ENCODE measurements around the gene CREB5.
"Not testable (repeated sequence)": the region's sequence is repeated elsewhere in the genome, so short reads cannot be mapped to it uniquely, and the experiment has no call there.

Gene CREB5

DNA sequence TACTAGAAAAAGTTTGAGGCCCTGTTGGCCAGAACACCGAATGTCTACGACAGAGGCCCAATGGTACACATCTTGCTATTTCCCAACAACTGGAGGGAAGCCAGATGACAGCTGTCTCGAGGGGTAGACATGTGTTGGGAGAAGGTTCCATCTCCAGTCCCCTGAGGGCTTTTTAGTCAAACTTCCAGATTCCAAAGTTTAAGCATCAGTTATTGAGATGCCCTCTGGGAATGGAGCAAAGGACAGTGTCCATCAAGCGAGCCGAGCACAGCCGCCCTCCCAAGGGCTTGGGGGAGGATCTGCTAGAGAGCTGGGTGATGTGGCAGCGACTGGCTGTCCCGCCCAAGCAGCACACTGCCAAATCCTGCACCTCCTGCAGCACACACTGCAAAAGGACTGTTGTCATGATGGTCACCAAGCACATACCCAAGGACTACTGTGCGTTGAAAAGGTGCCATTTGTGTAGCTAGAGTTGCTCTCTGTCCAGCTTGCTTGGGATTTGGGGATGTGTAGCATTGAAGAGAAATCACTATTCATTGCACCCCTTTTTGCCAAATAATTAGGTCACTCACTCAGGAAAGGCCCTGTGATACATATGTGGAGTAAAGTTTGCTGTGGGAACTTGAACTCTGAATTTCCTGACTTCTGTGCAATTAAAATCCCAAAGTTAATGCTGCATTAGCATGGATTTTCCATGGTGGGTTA lies 381.2 kb downstream of the CREB5 start:
- no peak for DNase-seq

DNA sequence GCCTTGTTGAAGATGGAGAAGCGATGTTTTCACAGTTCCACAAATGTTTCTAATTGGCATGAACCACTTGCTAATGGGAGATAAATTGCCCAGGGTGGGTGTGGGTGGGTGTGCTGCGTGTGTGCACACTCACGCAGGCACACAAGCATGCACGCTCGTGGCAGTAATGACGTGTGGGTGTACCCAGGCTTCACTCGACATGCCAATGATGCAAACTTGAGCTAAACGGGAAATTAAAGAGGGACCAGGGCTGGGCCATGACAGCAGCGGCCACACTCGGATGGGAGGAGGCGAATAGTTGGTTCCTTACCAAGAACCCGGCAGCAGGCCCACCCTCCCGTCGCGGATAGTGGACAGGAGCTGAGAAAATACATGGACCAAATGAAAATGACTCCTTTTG lies 386.0 kb downstream of the CREB5 start:
- no peak for DNase-seq

DNA sequence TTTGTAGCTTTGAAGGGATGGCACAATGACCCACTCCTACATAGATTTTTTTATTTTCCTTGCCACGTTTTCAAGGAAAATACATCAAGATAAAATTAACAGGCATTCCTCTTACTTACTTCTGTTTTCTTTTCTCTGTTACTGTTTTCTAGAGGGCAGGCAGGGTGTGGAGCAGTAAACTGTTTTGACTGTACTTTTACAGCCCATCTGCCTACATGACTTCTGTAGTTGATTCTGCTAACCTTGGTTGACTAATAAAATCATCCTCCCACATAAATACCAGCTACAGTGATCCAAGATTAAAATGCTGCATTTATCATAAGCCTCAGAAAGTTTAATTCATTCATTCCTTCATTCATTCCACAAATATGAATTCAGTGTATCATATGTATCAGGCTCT lies 387.3 kb downstream of the CREB5 start:
- no peak for DNase-seq

DNA sequence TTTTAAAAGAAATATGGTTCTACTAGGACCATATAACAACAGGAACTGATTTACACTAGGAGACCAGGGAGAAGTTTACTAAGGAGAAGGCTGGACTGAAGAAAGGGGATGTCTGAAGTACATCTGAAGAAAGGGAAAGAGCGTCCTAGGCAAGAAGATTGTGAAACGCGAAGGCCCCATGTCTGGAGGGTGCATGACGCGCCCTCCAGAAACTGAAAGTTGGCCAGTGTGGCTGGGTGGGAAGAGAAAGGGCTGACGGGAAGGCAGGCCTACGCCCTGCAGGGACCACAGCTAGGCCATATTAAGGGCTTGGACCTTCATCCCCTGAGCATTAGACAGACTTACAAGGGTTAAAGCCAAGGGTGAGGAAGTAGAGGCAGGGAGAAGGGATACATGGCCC lies 387.8 kb downstream of the CREB5 start:
- DNase-seq: no peak

DNA sequence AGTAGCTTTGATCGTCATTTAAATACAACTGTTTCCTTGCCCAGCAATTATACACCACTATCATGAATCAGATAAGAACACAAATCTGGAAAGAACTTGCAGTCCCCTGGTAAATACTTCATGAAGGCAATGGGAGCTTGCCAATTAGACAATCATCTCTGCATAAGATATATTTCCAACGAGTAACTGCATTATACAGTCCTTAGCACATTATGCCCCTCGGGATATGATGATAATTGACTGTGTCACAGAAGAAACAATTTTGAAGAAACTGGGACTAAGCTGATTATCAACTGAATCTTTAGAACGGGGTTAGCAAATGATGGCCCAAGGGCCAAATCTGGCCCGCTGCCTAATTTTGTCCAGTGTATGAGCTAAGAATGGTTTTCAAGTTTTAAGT lies 390.1 kb downstream of the CREB5 start:
- no peak for DNase-seq

DNA sequence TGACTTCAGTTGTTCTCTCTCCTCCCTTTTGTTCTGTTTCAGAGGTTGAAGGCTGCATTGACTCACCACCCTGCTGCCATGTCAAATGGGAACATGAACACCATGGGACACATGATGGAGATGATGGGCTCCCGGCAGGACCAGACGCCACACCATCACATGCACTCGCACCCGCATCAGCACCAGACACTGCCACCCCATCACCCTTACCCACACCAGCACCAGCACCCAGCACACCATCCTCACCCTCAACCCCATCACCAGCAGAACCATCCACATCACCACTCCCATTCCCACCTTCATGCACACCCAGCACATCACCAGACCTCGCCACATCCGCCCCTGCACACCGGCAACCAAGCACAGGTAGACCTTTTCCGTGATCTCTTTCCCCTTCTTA lies 391.8 kb downstream of the CREB5 start:
- DNase-seq: no peak

DNA sequence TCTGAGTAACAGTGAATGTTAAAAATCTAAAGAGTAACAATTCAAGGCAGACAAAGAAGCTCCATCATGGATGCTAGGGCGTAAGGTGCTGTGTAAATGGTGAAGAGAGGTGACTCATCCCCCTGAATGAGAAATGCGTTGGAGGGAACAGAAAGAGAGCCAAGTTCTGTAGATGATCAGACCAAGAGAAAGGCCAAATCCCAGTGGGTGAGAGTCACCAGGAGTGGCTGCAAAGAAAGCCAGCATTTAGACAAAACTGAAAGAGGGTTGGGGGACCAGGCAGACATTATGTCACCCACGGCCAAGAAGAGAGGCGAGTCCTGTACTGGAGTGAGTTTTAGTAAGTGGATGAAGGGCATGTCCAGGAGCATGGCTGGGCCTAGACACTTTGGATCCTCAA lies 392.7 kb downstream of the CREB5 start:
- DNase-seq: no peak

DNA sequence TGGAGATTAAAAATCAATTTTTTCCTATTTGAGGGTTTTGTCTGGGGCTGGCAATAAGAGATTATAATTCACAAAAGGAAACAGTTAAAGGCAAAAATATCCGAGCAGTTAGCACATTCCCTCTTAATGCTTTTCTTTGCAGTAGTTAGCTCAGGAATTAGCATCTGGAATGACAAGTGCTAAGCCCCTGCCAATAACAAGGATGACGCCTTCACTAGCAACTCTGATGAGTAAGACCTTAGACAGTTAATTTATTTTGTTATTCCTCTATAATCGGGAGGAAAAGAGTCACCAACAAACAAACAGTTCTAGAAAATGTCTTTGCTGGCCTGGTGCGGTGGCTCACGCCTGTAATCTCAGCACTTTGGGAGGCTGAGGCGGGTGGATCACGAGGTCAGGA lies 394.5 kb downstream of the CREB5 start:
- DNase-seq: no peak

DNA sequence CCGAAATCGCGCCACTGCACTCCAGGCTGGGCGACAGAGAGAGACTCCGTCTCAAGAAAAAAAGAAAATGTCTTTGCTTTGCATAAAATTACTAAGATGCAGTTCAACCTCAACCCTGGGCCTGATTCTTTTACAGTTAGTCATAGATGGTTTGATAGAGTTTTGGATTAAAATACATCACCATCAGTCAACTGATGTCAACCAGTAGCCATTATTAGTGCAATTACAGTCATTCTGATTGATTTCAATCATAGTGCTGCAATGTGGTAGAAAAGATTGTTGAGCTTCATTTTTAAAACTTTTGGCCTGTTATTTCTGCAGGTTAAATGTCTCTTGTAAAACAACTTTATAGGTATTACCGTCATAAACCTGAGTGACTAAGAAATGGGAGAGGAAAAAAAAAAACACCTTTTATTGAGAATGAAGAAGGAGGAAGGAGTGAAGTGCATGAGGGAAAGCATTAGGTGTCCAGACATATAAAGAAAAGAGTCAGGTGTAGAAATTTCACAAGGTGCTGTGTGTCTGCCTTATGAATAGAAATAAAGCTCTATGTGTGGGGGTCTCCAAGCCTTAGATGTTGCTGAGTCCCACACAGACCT lies 395.2 kb downstream of the CREB5 start:
- no peak for DNase-seq

DNA sequence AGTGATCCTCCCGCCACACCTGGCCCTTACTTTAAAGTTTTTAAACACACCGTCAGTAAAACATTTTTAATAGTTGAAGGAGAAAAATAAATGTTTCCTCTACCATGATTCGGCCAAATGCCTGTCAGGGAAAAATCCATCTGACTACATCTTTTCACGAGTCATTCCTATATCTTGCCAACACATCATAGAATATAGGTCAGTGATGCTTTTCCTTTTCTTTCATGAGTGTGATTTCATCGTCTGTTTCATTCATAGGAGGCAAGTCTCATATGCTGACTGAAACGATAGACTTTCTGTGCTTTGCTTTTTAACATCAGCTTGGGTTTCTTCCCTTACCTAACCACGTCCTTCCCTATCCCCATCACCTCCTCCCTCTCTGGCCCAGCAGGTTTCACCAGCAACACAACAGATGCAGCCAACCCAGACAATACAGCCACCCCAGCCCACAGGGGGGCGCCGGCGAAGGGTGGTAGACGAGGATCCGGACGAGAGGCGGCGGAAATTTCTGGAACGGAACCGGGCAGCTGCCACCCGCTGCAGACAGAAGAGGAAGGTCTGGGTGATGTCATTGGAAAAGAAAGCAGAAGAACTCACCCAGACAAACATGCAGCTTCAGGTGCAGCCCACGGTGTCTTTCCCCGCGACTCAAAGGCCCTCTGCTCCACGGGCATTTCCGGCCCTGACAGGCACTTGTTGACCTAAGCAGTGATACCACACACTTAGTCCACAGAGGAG lies 396.6 kb downstream of the CREB5 start:
- no peak for DNase-seq

DNA sequence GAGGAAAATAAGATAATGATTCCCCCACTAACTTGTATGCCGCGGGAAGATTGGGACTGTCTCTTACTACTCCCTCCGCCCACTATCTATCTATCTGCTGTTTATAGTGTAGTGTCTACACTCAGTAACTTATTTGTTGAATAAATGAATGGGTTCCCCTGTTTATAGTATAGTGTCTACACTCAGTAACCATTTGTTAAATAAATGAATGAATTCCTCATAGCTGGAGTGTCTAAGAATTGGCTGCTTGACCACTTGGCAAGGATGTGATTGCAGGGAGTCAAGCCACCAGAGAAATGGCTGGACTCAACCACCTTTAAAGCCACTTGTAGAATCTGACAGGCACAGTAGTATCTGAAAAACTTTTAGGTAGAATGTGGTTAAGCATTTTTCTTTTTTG lies 398.7 kb downstream of the CREB5 start:
- no peak for DNase-seq

DNA sequence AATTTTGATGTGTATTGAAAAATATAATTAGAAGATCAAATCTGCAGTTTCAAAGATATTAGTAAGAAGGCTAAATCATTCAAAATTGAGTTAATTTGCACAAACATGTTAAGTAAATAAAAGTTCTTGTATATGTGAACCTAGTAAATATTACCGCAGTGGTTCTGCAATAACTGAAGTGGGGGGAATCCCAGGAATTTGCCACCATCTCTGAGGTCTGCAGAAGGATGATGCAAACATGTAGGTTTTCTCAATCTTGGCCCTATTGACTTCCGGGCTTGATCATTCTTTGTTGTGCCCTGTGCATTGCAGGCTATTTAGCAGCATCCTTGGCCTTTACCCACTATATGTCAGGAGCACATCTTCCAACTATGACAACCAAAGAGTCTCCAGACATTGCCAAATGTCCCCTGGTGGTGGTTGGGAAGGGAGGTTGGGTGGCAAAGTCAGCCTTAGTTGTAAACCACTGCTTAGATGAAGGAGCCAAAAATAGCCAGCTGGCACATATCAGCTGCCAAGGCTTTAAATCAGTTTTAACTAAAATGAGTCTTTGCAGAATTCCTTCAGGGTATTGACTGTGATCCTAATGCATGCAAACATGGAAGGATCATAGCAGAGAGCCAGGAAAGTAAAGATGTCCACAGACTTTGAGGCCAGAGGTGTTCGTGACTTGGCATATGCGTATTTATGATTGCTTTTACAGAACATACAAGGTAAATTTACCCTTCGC lies 399.5 kb downstream of the CREB5 start:
- DNase-seq: no peak

DNA sequence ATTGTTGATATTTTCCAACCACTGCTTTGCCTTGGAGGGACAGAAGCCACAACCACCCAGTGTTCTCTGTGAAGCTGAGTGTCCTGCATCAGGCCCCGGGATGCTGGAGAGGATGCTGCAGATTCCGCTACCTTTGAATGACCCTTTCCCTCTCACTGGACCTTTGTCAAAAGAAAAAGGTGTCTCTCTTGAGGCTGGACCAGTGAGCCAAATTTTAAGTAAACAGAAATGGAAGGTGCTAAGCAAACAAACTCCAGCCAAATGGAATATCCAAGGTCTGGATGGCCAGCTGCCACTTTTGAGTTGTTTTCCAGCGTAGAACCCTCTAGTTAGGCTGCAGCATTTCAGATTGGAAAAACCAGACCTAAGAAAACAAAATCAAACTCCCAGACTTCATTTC lies 400.3 kb downstream of the CREB5 start:
- no peak for DNase-seq

DNA sequence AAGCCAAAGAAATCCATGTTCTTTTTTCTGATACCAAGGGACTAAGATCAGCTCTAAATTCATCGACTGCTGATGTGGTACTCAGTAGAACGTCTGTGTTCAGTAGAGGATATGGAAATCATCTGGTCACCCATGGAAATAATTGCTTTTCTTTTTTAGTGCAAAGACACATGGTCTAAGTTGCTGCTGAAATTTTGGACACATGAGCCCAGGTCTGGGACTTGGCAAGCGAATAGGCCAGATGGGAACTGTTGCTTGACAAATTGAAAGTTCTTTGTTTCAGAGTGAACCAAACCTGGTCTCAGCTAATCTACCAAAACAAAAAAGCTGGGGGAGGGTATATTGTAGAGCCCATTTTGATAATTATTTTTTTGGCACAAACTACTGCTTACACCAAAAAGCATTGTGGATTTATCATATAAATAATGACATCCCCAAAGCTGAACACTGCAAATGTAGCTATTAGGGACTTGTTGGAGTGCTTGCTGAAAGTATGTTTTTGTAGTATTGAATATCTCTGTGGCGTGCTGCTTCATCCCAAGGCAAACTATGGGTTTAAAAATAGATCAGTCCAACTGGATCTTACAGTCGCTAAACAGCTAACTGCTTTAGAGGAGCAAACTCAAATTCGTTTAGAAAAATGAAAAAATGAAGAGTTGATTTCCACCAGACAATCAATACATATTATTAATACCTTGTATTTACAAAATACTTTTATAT lies 401.1 kb downstream of the CREB5 start:
- DNase-seq: no peak

DNA sequence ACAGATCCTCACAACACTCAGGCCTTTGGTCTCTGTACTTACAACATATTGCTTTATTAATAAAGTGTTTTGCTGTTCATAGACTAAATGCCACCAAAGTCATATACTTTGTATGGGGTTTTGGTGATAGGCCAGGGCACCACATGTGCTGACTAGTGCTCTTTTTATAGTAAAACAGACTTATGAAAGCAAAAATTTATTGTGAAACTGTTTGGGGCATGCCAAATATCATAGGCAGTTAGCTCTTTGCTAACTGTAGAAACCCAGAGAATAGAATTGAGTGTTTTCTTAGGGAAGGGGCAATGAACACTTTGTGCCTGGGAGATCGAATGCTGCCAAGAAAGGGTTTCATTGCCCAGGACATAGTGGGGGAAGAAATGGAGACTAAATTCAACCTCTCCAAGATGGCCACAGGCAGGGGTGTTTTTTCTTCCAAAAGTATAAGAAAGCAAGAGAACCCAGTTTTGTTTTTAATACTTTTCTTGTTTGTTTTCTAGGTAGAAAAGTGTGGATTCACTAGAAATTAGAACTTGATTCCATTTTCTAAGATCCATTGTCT lies 403.1 kb downstream of the CREB5 start:
- DNase-seq: no peak

DNA sequence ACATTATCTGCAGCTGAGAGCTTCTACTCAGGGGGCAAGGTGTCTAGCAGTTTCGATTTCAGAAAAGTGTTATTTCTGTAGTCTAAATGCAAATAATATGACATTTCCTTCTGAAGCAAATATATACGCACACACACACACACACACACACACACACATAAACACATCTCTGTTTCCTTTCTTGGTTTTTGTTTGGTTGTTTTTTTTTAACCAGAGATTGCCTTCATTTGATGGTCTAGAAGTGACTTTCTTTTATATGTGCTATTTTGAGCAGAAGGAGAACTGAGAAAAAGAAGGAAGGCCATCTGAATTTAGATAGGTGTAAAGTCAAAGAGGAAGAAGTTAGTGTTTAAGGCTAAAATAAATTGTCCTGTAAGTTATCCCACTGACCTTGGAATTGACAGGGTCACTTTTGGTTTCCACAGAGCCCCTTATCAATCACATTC lies 403.6 kb downstream of the CREB5 start:
- no peak for DNase-seq

DNA sequence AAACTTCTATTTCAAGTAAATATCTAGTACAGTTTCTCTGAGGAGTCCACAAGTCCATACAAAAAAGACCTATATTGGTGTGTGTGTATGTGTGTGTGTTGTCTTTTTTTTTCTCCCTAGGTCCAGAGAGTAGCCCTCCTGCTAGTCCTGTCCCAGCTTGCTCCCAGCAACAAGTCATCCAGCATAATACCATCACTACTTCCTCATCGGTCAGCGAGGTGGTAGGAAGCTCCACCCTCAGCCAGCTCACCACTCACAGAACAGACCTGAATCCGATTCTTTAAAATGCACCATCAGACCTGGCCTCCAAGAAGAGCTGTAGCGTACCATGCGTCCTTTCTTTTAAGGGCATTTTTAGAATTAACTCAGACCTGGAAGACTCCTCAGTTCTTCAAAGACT lies 406.7 kb downstream of the CREB5 start:
- no peak for DNase-seq

DNA sequence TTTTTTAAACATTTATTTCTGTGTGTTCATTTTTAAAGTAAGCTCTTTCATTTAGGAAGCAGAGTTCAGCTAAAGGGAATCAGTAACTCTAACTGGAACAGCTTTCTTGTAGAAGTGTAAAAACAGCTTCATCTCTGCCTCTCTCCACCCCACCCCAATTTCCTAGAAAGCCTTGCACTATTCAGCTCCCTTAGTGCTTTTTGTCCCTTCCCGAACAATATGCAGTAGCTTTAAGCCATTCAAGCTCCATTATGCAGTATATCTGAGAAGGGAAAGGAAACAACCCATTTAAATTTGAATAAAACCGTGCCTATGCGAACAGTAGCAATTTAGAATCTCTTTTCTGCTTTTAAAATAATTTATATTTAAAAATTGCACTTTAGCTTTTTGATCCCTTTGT lies 411.3 kb downstream of the CREB5 start:
- no peak for DNase-seq

DNA sequence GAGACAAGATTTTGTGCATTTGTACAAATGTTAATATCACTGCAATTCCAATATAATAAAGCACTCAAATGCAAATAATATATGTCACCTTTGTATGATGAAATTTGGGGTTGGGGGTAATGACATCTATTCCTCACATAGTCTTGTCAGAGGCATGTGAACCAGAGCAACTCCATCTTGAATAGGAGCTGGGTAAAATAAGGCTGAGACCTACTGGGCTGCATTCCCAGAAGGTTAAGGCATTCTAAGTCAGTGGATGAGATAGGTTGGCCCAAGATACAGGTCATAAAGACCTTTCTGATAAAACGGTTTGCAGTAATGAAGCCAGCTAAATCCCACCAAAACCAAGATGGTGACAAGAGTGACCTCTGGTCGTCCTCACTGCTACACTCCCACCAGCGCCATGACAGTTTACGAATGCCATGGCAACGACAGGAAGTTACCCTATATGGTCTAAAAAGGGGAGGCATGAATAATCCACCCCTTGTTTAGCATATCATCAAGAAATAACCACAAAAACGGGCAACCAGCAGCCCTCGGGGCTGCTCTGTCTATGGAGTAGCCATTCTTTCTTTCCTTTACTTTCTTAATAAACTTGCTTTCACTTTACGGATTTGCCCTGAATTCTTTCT lies 413.6 kb downstream of the CREB5 start:
- DNase-seq: not testable (repeated sequence)

DNA sequence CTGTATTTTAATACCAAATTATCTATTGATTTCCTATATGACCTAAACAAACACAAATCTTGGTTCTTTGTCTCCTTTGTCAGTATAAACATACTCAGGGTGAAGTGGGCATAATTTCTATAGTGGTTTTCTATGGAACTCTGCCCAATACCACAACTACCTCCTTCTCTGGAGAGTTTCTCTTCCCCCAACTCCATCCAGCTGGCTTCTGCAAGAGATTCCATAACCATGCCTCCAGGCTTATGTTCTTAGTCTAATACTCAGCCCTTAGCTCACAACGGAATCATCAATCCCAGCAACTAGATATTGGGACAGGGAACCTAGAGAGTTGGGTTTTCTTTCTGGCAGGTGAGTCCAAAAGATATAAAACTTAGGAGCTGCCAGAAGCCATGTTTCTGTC lies 418.5 kb downstream of the CREB5 start:
- no peak for DNase-seq

DNA sequence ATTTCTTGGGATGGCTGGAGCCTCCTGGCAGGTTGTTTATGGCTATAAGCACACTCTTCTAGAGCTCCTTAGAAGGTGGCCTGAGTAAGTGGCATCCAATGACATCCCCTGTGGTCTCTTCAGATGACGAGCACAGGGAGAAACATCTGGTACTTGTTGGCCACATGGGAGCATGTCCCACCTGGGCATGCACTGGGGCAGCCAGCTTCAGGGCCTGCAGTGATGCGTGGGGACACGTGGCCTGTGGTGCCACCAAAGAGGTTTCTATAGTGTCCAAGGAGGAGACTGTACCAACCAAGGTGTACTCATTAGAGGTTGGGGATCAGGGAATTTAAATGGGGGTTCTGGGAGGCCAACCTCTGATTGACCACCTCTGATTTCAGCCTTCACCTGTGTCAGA lies 420.4 kb downstream of the CREB5 start:
- DNase-seq: no peak

DNA sequence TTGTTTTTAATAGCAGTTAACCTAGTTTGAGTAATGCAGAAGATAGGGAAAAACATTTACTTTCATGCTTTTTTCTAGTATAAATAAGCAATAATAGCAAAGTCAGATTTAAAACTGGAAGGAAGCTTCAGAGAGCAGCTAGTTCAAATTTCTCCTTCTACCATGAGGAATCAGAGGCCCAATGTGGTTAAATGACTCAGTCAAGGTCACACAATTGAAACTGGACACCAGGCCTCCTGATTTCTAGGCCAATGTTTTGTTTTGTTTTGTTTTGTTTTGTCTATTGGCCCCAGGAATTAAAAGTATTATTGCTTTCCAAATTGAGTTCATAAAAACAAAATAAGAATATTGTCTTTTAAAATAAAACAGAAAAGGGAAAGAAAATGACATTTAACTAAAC lies 423.5 kb downstream of the CREB5 start:
- no peak for DNase-seq
